ENCODE data around the gene OR10A6.

Gene OR10A6

DNA sequence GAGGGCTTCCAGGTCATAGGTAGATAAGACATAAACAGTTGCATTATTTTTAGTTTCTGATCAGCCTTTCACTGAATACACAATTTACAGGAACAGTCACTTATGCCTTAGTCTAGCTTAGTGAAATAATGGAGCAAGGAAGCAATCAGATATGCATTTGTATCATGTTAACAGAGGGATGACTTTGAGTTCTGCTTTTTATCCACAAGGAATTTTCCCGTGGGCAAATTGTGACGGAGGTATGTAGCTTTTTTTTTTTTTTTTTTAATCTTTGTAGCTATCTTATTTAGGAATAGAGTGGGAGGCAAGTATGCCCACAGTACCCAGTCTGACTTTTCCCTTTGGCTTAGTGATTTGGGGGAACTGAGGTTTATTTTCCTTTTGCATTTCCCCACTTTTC is 37.6 kb upstream of the OR10A6 start:
- DNase-seq (ENCODE audit: extremely low spot score) = no peak
- CTCF ChIA-PET = interaction anchor here (0.9 to 1.2 kb wide), 2 partner anchors 14 to 18 kb away, joined by 3 read pairs; no protein-coding TSS in a partner anchor
- POLR2A ChIA-PET = no interaction called here
- TF ChIP-seq, protein P1, sequence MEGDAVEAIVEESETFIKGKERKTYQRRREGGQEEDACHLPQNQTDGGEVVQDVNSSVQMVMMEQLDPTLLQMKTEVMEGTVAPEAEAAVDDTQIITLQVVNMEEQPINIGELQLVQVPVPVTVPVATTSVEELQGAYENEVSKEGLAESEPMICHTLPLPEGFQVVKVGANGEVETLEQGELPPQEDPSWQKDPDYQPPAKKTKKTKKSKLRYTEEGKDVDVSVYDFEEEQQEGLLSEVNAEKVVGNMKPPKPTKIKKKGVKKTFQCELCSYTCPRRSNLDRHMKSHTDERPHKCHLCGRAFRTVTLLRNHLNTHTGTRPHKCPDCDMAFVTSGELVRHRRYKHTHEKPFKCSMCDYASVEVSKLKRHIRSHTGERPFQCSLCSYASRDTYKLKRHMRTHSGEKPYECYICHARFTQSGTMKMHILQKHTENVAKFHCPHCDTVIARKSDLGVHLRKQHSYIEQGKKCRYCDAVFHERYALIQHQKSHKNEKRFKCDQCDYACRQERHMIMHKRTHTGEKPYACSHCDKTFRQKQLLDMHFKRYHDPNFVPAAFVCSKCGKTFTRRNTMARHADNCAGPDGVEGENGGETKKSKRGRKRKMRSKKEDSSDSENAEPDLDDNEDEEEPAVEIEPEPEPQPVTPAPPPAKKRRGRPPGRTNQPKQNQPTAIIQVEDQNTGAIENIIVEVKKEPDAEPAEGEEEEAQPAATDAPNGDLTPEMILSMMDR (IDR thresholded peaks at IDR 0.05; ENCODE audit: control extremely low read depth, extremely low read depth, low read depth, missing control alignments) = no peak

DNA sequence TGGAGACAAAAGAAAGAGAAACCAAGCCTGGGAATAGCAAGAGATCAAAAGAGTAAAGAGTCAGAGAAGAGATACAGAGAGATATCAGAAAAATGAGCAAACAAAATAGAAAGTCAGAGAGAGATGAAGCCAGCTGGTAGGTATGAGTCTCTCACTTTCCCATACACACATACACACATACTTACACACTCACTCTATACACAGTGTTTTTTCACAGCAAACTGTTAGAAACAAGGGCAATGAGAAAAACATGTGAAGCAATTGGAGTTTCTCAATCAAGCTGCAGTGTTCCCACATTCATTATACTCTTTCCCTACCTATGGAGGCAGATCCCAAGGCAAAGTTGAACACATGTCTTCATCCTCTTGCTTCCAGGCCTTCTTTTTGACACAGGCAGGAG is 36.8 kb upstream of the OR10A6 start:
- TF ChIP-seq, protein P1 (IDR thresholded peaks at IDR 0.05; ENCODE audit: control extremely low read depth, extremely low read depth, low read depth, missing control alignments) = no peak

DNA sequence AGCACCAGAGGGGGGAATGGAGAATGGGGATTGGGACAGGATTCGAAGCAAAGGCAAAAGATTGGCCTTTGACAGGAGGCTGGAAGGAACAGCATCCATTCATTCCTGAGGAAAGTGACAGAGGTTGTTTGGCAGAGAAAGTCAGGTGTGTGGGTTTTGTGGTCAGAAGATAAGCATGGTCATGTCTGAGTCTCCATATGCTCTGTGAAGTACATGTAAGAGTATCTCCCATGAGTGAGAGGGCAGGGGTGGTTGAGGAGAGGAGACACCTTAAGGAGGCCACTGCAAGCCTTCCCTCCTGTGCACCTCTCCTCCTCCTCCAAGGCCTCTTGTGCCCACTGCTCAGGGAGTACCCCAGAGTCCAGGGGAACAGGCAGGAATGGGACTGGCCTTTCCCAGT is 36.0 kb upstream of the OR10A6 start:
- DNase-seq (ENCODE audit: extremely low spot score) = no peak
- TF ChIP-seq, protein P1 (IDR thresholded peaks at IDR 0.05; ENCODE audit: control extremely low read depth, extremely low read depth, low read depth, missing control alignments) = no peak
- ChIA-PET CTCF (no interaction called here), POLR2A (no interaction called here)

More for the DNA sequence above, 36.8 kb upstream of the OR10A6 start:
- no peak for DNase-seq (ENCODE audit: extremely low spot score)
- ChIA-PET POLR2A (no interaction called here), CTCF (interaction anchor here (0.9 kb wide), 1 partner anchor 19 kb away, joined by 3 read pairs; no protein-coding TSS in a partner anchor)

DNA sequence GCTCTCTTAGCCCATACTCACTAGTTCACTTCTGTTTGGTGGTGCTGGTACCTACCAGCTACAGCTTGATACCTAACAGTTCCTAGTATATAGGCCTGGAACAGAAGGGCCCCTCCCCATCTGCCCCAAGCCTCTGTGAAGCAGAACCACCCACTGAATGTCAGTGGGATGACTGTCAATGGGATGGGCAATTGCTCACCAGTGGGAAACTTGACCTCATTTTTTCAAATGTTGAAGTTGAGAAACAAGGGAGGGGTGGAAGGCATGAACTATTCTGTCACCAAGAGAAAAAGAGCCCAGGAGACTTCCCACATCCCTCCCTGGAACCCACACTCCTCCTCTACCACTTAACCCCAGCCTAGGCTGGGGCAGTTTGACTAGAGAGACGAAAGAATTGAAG is 34.3 kb upstream of the OR10A6 start, which contains the start of gene NLRP10:
Gene NLRP10, minus strand, starts transcription at position 62 of the 400 bp plus-strand sequence. CDS start 1,952 bp downstream, outside the sequence.
- ChIA-PET CTCF (interaction anchor here (1.0 to 1.8 kb wide), 2 partner anchors 10 to 22 kb away, joined by 4 to 7 read pairs; partner anchors contain the start of gene EIF3F), POLR2A (no interaction called here)
- TF ChIP-seq, protein P1 (IDR thresholded peaks at IDR 0.05; ENCODE audit: control extremely low read depth, extremely low read depth, low read depth, missing control alignments) = no peak
- DNase-seq (ENCODE audit: extremely low spot score) = no peak

DNA sequence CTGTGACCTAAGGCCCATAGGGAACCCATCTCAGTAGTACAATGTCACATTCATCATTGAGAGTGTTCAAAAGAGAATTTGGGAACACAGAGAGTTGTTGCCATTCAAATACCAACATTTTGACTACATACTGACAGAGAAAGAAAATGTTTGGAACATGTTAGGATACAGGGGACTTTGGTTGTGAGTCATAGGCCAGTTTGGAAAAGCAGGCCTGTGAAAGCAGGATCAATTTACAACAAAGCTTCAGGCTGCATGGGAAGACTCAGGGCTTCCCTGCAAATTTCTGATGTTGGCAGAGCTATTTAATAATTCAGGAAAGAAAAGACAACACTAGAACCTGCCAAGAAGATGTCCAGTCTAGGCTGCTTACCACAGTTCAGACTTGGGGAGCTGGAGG is 33.8 kb upstream of the OR10A6 start:
- ChIA-PET POLR2A (no interaction called here), CTCF (interaction anchor here (1.0 to 1.8 kb wide), 2 partner anchors 10 to 22 kb away, joined by 4 to 7 read pairs; partner anchors contain the start of gene EIF3F)
- TF ChIP-seq, protein P1 (IDR thresholded peaks at IDR 0.05; ENCODE audit: control extremely low read depth, extremely low read depth, low read depth, missing control alignments) = no peak
- DNase-seq (ENCODE audit: extremely low spot score) = no peak

DNA sequence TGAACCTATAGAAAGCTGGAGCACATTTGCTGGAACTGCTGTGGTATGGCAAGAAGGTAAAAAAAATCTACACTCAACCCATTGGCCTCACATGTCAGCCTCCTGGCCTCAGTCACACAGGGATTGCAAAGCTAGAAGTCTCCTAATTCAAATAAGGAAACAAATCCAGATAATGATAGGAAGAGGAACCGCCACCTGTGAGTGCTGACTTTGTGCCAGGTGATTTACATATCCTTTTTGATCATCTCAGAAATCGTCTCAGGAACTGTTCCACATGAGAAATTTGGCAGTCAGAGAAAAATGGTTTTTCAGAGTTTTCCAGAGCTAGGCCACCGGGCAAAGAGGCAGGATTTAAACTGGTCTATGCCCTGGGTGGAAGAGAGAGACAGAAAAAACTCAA is 33.2 kb upstream of the OR10A6 start:
- TF ChIP-seq, protein P1 (IDR thresholded peaks at IDR 0.05; ENCODE audit: control extremely low read depth, extremely low read depth, low read depth, missing control alignments) = no peak
- POLR2A ChIA-PET = no interaction called here
- CTCF ChIA-PET = no interaction called here
- no peak for DNase-seq (ENCODE audit: extremely low spot score)
